ENCODE results near the gene B4GALT2. TPM values are rescaled to one million over a fixed set of nuclear protein-coding genes. Genes with fewer than 3 reads are reported as not detected.

B4GALT2 gene
- total and polyA plus RNA-seq, 9 of the 15 experiments (the other 6 are each of a cell fraction or from before 2014, with no cell fraction given) = 1.3 to 86.8 (median 43.8) TPM

- H3K4me2 ChIP-seq (ENCODE audit: insufficient read depth, low read length) = no peak overlapping the region
- H3K36me3 ChIP-seq (ENCODE audit: control insufficient read depth, insufficient read depth, low read length) = no peaks in the 10 kb centered on the region; the same call in 2 of the 3 replicates
- TF ChIP-seq C11orf30 (IDR thresholded peaks at IDR 0.05; ENCODE audit: low read depth) = peak; percentile 19; the same call in 1 of the 2 replicates
- TF ChIP-seq, protein P1, sequence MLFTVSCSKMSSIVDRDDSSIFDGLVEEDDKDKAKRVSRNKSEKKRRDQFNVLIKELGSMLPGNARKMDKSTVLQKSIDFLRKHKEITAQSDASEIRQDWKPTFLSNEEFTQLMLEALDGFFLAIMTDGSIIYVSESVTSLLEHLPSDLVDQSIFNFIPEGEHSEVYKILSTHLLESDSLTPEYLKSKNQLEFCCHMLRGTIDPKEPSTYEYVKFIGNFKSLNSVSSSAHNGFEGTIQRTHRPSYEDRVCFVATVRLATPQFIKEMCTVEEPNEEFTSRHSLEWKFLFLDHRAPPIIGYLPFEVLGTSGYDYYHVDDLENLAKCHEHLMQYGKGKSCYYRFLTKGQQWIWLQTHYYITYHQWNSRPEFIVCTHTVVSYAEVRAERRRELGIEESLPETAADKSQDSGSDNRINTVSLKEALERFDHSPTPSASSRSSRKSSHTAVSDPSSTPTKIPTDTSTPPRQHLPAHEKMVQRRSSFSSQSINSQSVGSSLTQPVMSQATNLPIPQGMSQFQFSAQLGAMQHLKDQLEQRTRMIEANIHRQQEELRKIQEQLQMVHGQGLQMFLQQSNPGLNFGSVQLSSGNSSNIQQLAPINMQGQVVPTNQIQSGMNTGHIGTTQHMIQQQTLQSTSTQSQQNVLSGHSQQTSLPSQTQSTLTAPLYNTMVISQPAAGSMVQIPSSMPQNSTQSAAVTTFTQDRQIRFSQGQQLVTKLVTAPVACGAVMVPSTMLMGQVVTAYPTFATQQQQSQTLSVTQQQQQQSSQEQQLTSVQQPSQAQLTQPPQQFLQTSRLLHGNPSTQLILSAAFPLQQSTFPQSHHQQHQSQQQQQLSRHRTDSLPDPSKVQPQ (CRISPR knock-in tag; IDR thresholded peaks at IDR 0.05; ENCODE audit: borderline replicate concordance) = no peak
- no peak for TF ChIP-seq IRF1 (CRISPR knock-in tag; IDR thresholded peaks at IDR 0.05; ENCODE audit: borderline replicate concordance)
- TF ChIP-seq ZNF316 (IDR thresholded peaks at IDR 0.05) = peak; percentile 51; the same call in 1 of the 2 replicates
- no peak overlapping the region for H2AFZ ChIP-seq (ENCODE audit: low read depth, low read length)
- peaks cover 18 to 40% of the 10 kb centered on the region in 2 experiments; a peak in 4 of 5 replicates for H3K4me1 ChIP-seq (replicated peaks in 1 of 2; ENCODE audit: control insufficient read depth in 2 of 2, insufficient read depth in 2 of 2, low read length in 2 of 2)
- BruUV-seq (replicated peaks) = no TSS peak
- no peaks in the 10 kb centered on the region for H3K9me3 ChIP-seq (replicated peaks; ENCODE audit: control insufficient read depth, insufficient read depth, low read depth, low read length)
- no peak overlapping the region for H3K27ac ChIP-seq (ENCODE audit: extremely low read depth, low read depth, low read length)
- H4K20me1 ChIP-seq (replicated peaks; ENCODE audit: control insufficient read depth, insufficient read depth, low read length) = peaks cover 5% of the 10 kb centered on the region; the same call in 1 of the 2 replicates
- ChIA-PET POLR2A (interaction anchor here (0.7 to 4.9 kb wide), 3 partner anchors 12 to 21 kb away, joined by 3 to 29 read pairs (median 5); no protein-coding TSS in a partner anchor), CTCF (ENCODE audit: low intra/inter-chr PET ratio) (interaction anchor here (0.6 kb wide), 1 partner anchor 81 kb away, joined by 4 read pairs; the partner anchor contains the start of gene IPO13)
- intact Hi-C loops (cut with micrococcal nuclease) = no loop called here
- ATAC-seq (no peak), DNase-seq (ENCODE audit: extremely low read depth in 1 of 4, low spot score in 3 of 4) (no peak), FAIRE-seq (no peak)
- H3K9ac ChIP-seq (ENCODE audit: insufficient read depth in 1 of 2, low read depth in 2 of 2, low read length in 2 of 2) = no peak overlapping the region; a peak in 1 of 4 replicates
- H3K27me3 ChIP-seq (ENCODE audit: control insufficient read depth in 2 of 2, insufficient read depth in 2 of 2, low read length in 2 of 2) = no peaks in the 10 kb centered on the region
- WGBS (ENCODE audit: insufficient coverage, low coverage, missing lambda C conversion rate) = 86% methylated on average over 3 of the region's 3 CpGs
- peaks cover 21% of the 10 kb centered on the region for H3K79me2 ChIP-seq (ENCODE audit: control insufficient read depth, insufficient read depth, low read length)
- in situ Hi-C loops (cut with MboI) = no loop called here
- H3K4me3 ChIP-seq = no peak overlapping the region
- H3K9me1 ChIP-seq (ENCODE audit: control insufficient read depth, insufficient read depth, low read length) = no peaks in the 10 kb centered on the region
These were observed 48.3 kb downstream of the B4GALT2 start for GRCh38 chr1:44027320-44027719.

All from K562 (cell line).